OCI-LY1 (cell line): ENCODE results near the gene SLC6A19.

ENCODE experiments used
- CTCF ChIP-seq: fragments of 200-600 bp; sonication (generic), shearing (Covaris generic); IDR thresholded peaks from 2 replicates; pipeline ENCODE4 v1.5.1; 2017; ENCODE audit warnings: mild to moderate bottlenecking, antibody characterized with exemption, low read length, moderate library complexity, mixed read lengths
- EZH2 ChIP-seq: fragments of 200-600 bp; sonication (generic), shearing (Covaris generic); IDR thresholded peaks from 2 replicates; pipeline ENCODE4 v1.8.0; 2017; ENCODE audit warnings: borderline replicate concordance, mixed run types, mild to moderate bottlenecking, antibody characterized with exemption, low read length, moderate library complexity, mixed read lengths

- TF ChIP-seq EZH2 (no peak), CTCF (no peak)
Measured at GRCh38 chr5:1172007-1172581, 29.3 kb upstream of the SLC6A19 start.
